ENCODE measurements around the gene SLC7A10.

The SLC7A10 gene

DNA sequence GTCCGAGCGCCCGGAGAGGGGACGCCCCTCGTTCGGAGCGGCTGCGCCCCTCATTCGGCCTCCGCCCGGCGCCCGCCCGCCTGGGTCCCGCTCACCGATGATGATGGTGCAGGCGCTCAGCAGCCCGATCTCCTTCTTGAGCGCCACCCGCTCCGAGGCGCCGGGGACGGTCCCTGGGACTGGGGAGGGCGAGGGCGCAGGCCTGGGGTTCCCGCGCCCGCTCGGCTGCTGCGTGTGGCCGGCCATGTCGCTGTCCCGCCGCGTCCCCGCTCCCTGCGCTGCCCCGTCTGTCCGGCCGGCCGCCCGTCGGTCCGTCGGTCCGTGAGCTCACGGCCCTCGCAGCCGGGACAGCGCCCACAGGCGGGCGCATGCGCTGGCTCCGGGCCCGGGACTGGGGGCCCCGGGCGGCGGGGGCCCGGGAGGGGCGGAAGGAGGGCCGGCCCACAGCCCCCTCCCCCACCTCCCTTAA is at the start of gene SLC7A10:
Gene SLC7A10, minus strand, starts transcription at position 393 of the 469 bp plus-strand sequence. Its CDS starts 147 bp downstream, at position 246.
- DNase-seq (ENCODE audit: low spot score): no peak

DNA sequence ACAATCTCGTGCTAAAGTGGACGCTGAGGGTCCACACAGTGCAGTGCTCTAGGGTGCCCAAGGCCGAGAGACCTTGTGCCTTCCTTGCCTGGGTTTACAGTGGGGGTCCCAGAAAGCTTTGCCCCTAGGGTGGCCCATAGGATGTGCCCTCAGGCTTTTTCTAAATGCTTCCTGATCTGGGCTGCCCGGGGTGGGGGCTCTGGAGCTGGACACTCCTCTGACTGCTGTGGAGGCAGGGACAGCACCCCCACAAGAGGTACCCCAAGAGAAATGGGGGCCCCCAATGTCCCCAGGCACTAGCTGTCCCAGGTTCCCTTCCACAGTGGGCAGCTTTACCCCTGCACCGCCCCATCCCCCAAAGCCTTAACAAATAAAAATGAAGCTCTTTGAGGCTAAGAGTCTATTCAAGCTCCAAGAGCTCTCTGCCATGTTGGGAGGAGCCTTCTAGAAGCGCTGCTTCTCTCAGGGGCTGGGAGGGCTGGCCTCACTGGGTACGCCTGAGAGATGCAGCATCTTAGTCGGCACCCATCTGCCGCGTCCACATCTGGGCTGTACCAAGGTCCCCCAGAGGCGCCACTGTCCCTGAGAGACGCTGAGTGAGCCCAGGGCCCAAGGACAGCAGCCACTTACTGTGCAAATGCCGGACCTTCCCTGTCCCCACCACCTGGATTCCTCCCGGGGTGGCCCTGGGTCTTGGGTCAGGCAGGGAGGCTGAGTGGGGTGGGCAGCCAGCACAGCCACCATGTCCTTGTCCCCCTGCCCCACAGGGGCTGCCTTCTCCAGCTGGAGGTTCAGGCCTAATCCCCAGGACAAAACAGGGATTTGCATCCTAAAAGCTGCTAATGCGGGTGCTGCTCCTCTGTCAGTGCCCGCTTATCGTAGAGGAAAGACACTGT is 49.3 kb upstream of the SLC7A10 start:
- DNase-seq (ENCODE audit: low spot score): no peak

DNA sequence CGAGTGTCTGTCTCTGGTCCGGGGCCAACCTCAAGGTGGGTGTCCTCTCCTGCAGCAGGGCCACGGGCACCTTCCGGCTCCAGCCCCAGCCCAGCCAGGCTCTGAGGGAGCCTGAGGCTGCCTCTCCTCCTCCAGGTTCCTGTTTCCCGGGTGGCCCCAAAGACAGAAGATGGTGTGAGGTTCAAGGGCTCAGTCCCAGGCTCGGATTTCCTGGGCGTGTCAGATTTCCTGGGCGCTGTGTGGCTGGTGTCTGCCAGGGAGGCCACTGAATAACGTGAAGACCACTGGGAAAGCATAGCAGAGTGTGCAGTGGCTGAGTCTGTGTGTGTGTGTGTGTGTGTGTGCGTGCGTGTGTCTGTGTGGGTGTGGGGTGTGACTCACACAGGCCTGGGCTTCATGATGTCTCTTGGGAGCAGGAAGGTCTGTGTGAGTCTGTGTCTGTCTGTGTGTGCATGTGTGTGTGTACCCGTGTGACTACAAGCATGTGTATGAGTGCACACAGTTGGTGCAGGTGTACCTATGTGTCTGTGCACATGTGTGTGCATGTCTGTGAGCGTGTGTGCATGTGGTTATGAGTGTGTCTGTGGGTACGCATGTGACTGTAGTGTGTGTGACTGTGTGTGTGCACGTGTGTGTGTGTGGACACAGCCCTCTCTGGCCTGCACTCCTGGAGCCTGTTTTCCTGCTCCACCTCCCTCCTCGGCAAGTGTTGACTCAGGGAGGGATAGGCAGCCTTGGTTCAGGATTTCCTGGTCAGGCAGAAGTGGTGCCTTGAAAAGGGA is 48.4 kb upstream of the SLC7A10 start:
- peak; percentile 16 for DNase-seq (ENCODE audit: low spot score)

DNA sequence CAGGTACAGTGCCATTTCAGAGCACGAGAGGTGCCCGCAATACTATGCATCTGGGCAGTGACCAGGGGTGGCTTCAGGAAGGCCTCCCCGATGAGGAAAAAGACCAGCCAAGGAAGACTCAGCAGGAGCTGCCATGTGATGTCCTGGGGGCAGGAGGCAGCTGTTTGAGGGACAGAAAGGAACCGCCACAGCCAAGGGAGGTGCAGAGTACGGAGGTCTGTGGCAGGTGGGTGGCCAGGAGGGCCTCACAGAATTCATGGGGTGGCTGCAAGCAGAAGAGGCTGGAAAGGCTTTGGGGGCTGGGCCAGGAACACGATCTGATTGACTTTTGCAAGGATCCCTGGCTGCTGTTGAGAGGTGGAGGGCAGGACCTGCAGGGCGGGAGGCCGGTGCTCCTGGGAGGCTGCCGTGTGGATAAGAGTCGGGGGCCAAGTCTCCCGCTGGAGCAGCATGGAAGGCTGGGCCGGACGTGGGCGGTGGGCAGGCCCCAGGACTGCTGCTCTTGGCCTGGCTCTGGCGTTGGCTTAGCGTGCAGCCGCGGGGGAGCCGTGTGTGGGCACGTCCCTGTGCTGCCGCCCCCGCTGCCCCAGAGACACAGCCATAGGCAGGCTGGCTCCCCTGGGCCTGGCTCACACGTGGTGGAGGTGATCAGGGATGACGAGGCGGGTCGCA is 47.6 kb upstream of the SLC7A10 start:
- DNase-seq (ENCODE audit: low spot score): no peak

DNA sequence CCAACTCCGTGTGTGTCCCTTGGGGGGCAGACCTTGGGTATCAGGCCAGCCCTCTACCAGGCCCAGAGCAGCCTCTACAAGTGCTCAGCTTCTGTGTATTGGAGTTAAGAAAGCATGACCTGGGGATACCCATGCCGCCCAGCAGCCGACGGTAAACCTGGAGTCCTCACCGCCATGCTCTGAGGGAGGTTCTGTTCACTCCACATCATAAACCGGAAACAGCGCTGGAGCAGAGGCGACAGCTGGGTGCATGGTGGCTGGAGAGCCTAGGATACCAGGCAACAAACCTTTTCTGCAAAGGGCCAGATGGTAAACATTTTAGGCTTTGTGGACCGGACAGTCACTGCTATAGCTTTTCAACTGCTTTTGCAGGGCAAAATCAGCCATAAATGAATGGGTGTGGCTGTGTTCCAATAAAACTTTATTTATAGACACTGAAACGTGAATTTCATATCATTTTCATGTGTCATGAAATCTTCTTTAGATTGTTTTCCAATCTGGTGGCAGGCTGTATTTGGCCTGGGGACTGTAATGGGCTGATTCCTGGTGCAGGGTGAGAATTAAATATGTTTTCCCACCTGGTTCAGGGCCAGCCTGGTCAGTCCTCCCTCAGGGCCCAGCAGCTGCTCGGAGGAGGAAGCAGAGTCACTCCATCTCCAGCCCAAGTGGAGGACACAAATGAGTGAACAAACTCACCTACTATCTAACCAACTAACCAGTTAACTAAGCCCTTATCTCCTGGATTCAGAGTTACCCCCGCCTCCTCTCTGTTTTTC is 45.8 kb upstream of the SLC7A10 start:
- DNase-seq (ENCODE audit: low spot score): no peak

DNA sequence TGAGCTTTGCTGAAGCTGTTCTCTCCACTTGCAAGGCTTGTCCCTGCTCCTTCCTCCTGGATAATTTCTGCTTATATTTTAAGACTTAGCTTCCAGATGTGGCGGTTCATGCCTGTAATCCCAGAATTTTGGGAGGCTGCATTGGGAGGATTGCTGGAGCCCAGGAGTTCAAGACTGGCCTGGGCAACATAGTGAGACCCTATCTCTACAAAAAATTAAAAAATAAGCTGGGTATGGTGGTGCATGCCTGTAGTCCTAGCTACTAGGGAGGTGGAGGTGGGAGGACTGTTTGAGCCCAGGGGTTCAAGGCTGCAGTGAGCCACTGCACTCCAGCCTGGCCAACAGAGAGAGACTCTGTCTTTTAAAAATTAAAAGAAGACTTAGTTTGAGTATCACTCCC is 45.1 kb upstream of the SLC7A10 start:
- no peak for DNase-seq (ENCODE audit: low spot score)

DNA sequence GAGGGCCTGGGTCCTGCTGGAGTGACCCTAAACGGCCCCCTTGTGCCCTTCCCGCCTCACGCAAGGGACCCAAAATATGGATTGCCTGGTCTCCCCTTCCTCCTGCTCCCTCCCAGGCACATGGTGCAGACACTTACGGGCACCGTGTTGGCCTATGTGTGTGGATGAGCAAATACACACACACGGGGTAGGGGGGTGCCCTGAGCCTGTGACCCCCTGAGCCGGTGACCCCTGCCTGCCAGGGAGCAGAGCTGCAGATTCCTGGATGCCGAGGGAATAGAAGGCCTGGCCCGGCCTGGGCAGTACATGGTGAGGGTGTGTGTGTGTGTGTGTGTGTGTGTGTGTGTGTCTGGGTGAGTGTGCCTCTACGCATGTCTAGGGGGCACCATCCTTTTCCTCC is 43.4 kb upstream of the SLC7A10 start:
- no peak for DNase-seq (ENCODE audit: low spot score)

DNA sequence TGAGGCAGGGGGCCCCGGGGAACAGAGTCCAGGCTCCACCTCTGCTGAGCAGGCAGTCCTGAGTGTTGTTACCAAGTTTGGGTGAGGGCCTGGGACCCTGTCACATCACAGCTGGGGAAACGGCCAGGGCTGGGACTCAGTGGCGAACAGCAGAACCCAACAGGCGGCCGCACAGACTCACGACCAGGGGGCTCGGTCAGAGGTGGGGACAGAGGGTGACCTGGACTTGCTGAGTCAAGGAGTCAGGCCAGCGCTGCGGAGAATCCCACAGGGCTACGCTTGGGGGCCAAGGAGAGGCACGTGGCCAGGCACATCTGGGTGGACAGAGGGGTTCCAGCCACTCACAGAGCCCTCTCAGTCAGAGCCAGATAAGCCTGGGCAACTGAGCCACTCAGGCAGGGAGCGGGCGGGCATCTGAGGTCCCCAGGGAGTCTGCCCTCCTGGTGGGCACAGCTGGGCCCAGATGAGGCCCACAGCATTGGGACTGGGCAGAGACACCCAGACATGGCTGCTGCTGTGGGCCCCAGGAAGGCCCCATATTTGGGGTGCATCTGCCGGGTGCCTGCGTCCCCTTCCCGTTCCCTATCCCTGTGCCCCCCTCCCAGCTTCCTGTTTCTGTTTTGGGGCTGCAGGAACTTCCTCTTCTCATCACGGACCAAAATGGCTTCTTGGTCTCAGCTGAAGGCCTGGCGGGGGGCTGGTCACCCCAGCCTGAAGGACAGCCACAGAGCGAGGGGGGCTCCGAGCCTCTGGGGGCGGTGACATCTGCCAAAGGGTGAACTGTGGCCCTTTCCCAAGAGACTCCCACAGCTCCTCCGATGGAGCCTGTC is 42.7 kb upstream of the SLC7A10 start:
- no peak for DNase-seq (ENCODE audit: low spot score)

DNA sequence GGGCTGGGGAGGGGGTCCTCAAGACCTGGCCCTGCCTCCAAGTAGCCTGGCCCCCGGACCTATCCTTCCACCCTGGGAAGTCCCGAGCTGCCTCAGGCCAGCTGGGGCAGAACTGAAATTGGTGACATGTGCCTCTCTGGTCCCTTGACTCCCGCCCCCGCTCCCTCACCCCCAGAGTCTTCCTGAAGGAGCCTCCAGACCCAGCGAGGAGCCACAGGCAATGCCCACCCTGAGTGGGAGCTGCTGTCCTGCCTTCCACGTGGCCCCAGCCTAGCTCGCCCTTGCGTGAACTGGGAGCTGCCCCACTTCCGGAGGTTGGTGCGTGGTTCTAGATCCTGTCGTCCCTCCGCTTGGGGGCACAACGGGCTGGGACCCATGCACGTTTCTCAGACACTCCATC is 42.1 kb upstream of the SLC7A10 start:
- DNase-seq (ENCODE audit: low spot score): no peak

DNA sequence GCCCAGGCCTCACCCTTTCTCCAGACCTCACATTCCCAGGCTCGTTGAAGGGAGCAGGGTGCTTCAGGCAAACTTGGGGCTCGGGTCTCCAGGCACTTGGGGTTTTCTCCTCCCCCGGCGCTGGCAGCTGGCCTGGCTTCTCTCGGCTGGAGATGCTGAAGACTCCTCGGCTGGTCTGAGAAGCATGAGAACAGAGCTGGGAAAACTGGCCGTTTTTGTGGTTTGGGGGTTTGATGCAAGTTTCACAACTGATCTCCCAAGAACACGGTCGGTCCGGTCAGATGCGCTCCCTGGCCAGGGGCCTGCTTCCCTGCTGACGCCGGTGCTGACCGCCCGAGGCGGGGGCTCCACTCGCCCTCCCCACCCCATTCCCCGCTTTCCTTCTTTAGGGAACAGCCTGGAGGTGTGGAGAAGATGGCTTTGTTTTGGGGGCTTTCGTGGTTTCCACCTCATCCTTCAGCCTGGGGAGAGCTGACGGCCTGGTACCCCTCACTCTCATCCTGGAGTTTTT is 41.4 kb upstream of the SLC7A10 start:
- no peak for DNase-seq (ENCODE audit: low spot score)

DNA sequence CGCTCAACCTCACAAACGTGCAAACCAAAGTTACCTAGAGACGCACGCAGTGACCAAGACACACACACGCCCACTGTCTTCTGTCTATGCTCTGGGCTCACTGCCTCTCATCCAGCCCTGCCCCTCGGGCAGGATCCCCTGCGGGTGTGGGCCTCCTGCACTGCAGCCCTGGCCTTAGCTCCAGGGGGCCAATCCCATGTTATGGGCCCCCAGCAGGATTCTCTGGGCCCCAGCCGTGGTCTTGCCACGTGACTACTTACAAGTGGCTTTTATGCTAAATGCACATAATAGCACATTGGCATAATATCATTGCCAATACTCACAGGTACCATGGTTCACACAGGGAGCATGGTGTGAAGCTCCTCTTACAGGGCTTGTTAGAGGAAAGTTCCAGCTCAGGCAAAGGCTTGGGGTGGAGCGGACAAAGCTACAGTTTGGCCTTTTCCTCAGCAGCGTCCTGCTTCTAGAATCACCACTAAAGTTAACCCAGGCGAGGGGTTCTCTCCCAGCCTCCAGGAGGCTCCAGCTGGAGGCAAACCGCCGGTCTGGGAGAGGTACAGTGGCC is 39.3 kb upstream of the SLC7A10 start:
- DNase-seq (ENCODE audit: low spot score): no peak

DNA sequence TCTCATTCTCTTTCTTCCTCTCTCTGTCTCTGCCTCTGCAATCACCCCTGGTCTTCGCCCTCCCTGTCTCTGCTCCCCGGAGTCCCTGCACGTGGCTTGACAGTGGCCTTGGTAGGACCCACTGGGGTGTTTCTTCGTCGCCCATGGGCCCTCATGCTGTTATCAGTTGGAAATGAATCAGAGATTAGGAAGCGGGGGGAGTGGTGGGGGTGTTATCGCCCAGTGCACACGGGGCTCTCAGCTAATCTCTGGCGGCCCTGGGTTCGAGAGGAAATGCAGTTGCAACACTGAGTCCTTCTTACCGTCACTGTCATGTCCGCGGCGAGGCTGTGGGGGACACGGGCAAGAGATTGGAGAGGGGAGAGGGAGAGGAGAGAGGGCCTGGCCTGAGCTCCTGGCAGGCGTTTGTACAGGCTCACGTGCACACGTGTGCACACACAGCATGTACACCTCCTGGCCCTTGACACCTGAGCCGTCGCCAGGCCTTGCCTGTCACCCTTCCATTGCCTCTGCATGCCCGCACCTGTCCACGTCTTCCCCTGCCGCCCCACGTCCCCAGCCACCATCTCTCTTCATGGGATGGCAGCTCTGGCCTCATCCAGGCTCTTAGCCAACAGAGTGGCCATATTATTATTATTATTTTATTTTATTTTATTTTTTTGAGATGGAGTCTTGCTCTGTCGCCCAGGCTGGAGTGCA is 37.8 kb upstream of the SLC7A10 start:
- DNase-seq (ENCODE audit: low spot score): no peak

DNA sequence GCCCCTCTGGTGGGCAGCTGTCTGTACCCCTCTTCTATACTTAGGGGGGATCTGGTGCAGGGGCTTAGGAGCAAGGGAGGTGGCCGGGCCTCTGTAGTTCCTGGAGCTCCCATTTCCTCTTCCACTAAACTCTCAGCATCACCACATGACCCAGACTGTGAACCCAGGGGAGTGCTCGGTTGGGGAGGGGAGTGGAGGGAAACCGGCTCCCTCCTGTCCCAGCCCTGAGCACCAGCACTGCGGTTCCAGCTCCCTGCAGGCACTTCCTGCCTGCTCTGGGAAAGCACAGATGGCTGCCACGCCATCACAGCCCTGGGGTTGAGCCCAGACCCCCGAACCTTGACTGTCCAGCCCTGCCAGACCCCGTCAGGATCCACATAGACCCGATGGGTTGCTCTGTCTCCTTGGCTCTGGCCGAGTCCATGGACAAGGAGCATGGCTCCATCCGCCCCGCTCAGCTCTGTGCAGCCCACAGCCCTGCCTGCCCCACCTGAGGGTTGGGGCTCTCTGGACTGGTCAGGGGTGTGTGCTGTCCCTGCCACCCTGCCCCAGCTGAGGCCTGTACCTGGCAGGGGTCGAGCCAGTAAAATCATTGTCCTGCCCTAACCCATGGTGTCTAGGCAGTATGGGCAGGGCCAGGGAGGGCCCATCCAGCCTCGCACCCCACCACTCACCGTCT is 36.0 kb upstream of the SLC7A10 start:
- DNase-seq (ENCODE audit: low spot score): no peak

DNA sequence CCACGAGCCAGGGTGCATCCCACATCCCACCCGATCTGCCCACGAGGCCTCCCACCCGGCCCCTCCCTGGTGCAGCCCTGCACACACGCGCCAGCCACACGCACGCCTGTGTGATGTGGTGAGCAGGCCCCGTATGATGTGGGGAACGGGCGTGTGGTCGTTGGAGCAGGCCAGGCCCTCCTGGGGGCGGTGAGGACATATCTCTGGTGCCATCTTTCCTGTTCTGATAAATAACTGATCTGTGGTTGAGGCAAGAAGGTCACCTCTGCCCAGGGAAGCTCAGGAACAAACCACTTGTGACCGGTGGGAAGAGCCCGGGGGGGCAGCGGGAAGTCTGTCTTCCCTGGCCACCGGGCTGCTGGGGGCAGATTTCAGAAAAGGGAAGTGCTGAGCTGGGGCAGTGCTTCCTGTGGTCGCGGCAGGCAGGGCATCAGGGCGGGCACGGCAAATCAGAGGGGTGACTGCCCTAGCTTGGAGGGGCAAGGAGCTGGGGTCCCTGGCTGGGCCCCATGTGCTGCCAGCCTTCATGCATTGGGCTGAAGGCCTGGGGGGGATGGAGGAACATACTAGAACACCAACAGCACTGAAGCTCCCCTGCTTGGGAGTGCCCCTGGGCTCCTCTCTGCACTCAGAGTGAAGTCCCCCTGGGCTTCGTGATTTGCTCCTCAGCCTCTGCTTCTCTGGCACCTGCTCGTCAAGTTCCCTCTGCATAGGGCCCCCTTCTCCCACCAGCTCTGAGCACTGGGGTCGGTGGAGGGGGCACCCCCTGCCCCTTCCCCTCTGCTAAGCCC is 35.2 kb upstream of the SLC7A10 start:
- DNase-seq (ENCODE audit: low spot score): no peak

DNA sequence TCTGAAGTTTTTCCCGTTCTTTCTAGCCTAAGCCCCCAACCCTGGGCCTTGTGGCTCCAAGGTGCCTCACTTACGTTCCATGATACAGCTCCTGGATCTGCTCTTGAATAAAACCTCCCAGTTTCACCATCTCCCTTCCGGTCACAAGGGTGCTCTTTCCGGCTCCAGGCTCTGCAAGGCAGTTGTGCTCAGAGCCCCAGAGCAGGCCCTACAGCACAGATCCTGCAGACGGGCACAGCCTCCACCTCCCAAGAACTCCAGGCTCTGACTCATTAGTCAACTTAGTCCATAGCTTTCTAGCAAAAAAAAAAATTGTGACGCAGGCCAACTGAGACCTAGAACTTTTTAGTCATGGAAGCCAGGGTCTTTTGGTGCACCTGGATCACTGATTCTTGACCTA is 33.9 kb upstream of the SLC7A10 start:
- no peak for DNase-seq (ENCODE audit: low spot score)

DNA sequence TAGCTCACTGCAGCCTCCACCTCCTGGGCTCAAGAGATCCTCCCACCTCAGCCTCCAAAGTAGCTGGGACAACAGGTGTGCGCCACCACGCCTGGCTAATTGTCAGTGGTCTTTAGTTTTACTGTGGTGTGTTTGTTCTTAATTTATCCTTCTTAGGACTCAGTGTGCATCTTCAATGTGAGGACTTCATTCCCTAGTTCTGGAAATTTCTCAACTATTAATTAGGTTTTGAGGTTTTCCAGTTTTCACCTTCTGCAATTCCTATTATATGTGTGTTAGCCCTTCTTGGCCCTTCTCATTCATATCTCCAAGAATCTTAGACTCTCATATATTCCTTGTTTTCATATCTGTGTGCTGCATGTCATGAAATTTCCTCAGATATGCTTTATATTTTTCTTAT is 32.2 kb upstream of the SLC7A10 start:
- no peak for DNase-seq (ENCODE audit: low spot score)

DNA sequence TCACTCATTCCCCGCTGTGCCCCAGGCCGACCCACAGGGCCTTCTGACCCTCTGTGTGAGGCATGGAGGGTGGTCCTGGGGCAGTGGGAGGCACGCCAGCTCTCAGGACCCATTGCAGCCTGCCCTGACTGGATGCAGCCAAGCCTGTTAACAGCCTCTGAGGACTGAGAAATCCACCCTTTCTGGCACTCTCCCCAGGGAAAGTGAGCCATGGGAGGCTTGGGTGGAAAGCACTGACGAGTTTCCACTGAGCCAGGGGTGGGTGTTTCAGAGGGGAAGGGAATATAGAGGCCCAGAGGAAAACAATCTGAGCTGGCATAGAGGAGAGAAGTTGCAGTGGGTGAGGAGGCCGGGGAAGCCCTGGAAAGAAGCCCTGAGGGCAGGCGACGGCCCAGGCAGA is 30.6 kb upstream of the SLC7A10 start:
- DNase-seq (ENCODE audit: low spot score): no peak

DNA sequence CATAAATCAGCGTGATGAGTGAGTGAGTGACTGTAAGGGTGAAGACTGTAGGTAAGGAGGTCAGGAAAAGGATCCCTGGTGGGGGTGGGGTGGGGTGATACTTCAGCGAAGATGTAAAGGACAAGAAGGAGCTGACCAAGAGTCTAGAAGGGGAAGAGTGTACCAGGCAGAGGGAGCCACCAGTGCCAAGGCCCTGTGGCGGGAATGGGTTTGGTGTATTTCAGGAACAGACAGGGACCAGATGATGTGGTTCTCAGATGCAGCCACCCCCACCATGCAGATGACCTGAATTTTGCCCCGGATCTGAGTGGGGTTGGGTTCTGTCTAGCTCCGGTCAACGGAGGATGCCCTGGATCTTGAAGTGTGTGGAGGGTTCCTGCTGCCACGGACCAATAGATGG is 30.1 kb upstream of the SLC7A10 start:
- no peak for DNase-seq (ENCODE audit: low spot score)

All from CD4-positive, alpha-beta T cell treated with Interleukin-15 for 4 hours (primary cell).